GM12892 (cell line): ENCODE data around the gene ARF6.

ENCODE experiments used
- POLR2A ChIP-seq: IDR thresholded peaks from 2 replicates; pipeline ENCODE4 v1.6.1; 2011; ENCODE audit warnings: low read depth, low read length, control low read depth
- POLR2AphosphoS5 ChIP-seq: IDR thresholded peaks from 2 replicates; pipeline ENCODE4 v1.6.1; 2011; ENCODE audit warnings: low read depth, low read length, control low read depth
- TAF1 ChIP-seq: IDR thresholded peaks from 2 replicates; pipeline ENCODE4 v1.6.1; 2011; ENCODE audit warnings: low read depth, mild to moderate bottlenecking, control low read depth, low read length, borderline replicate concordance

DNA sequence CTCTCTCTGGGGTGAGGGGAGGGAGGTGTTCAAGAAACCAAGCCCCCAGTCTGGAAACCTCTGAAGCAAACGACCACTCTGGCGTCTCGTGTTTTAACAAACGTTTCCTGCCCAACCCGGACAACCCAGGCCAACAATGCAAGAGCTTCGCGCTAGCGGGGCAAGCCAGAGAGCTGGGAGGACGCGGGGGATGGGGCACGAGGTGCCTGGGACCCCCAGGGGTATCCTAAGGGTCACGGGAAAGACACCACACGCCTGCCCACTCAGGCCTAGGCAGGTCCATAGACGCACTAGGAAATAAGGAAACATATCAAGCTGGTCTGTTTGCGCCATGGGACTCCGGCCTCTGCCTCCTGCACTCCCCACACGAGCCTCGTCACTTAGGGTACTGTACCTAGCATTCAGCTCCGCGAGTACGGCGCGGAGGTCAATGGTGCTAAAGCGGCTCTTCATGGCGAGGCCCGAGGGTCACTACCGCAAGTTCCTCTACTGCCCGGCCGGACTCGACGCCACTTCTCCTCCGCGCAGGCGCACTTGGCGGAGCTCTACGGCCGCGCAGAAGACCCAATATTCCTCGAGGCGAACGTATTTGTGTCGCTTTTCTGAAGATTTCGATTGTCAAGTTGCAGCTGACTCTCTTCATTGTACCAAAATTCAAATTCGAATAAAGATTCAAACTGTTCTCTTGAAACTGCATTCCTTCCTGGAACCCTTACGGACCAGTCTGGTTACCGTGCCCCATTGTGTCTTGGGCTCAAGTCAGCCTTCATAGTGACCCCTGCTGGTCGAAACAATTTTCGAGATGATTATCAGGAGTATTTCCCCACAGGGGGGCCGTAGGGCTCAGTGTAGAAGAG lies 40.4 kb upstream of the ARF6 start, which contains the start of gene NEMF:
- TF ChIP-seq POLR2AphosphoS5 (peak; percentile 92), TAF1 (peak; percentile 76), POLR2A (peak; percentile 85; the same call in 1 of the 2 replicates)
